ENCODE results near the gene GNAQ.
A peak's percentile ranks its signal among the peaks of the same experiment; 100 is the strongest.

GNAQ gene

GRCh38 chr9:77833561-77834429 lies 197.8 kb downstream of the GNAQ start:
- no peak for DNase-seq

- DNase-seq = no peak
Observed at GRCh38 chr9:77832639-77833038, 199.0 kb downstream of the GNAQ start.

DNA sequence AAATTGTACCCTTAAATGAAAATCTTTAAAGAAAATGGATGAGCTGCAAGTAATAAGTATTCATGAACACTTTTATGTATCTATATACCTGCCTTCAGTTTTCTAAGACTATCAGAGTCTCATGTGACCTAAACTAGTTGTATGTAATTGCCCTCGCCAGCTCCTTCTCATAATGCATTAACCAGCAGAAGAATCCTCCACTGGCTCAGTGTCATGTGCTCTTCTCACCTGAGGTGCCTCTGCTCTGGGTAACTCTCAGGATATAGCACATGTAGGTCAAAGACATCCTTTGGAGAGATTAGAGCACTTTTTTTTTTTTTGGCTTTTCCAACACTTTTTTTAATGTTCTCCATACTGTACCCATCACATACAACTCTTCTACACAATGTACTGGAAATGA lies 199.8 kb downstream of the GNAQ start:
- DNase-seq = no peak

DNA sequence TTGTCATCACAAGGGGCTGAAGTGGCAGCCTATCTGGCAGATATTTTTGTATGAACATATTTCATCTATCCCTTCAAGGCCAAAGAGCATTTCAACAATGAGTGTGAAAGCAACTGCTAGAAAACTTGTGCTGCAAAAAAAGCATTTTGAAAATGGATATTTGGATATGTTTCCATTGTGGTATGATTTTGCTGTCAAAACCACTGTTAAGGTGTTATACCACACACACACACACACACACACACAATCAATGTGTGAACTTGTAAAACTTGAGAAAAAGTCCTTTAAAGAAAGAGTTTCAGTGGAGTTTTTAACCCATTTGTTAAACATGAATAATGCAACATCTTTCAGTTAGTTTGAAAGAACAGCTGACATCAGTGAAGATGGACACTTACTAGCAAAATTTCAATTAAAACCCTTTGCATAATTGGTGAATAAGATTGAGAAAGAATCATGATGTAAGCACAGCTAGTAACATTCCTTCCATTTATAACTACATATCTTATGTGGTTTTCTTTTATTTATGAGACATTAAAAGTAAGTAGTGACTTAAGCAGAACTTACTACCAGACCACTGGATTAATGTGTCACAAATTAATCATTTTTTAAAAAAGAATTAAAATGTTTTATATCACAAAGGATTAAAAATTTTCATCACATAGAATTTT lies 200.9 kb downstream of the GNAQ start:
- DNase-seq = no peak

- no peak for DNase-seq
Observed at GRCh38 chr9:77829420-77829819, 202.2 kb downstream of the GNAQ start.

GRCh38 chr9:77827104-77827784 lies 204.4 kb downstream of the GNAQ start:
- DNase-seq = no peak

DNA sequence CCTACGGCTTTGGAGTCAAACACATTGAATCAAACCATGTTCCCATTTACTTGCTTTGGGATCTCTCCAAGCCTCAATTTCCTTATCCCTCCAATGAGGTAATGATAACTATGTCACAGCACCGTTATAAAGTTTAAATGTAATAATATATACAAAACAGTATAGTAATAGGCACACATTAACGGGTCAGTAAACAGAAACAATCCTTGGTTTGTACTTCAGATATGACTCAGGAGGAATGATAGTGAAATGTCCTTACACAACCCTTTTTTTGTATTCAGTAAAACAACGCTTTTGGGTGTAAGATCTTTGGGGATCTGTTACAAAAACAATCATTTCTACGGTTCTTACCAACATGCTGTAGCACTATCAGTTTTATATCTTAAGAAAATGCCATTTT lies 205.0 kb downstream of the GNAQ start:
- DNase-seq = no peak

- no peak for DNase-seq
Observed at GRCh38 chr9:77826116-77826515, 205.5 kb downstream of the GNAQ start.

DNA sequence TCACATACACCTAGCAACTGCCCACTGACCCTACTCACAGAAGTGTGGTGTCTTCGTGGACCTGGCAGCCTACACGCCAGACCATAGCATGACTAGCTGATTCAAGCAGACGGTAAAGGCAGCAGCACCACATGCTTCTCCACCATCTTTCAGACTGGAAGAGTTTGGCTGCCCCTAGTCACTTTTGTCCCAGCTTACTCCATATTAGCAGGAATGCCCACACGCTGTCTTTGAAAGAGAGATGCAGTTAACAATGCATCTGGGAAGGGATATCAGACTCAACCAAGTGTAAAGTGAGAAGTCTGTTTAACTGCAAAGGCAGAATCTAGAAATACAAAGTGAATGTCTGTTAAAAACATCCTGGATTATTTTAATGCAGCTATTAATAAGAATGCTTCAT lies 206.2 kb downstream of the GNAQ start:
- DNase-seq = no peak

GRCh38 chr9:77820293-77820954 lies 211.2 kb downstream of the GNAQ start:
- no peak for DNase-seq

DNA sequence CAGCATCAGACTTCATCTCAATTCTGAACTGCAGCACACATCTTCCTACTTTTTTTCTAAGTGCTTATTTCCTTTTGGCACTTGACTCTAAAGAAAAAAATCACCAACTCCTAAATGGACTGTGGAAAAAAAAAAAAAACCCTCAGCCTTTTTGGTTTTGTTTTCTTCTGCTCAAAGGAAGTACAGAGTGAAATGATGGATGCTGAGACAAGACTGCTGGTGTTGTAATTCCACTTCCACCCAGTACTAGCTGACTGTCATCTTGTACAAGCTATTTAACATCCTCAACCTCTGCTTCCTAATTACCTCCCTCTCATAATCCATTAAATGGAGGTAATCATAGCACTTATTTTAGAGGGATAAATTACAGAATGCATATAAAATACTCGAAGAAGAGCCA lies 212.0 kb downstream of the GNAQ start:
- no peak for DNase-seq

GRCh38 chr9:77817590-77818311 lies 213.9 kb downstream of the GNAQ start:
- no peak for DNase-seq

DNA sequence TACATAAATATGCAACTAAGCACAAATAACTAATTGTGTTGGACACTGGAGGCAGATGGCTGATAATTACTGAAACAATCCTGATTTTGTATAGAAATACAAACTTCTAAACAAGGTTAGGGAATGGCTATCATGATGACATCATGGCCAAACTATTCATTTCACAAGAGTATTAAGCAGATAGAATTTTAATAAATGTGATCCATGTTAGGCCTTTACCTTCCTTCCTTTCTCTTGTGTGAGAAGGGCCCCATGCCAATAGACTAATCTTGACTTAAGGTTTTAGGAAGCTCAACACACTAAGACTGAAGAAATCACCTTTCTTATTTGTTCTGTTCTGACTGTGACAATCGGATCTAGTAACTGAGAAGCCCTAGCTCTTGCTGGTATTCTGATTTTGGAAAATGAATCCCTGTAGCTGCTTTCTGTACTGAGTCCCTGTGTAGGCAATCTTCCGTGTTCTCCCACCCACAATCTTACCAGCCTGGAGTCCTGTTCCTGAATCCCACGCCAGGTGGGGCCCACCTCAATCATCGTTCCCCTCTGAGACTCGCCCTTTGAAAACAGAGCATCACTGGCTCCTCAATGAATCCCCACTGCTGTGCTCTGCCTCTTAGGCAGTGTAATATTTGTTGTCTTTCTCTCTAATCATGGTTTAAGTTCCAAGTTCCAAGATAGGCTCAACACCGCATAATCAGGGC lies 214.8 kb downstream of the GNAQ start:
- DNase-seq = no peak

DNA sequence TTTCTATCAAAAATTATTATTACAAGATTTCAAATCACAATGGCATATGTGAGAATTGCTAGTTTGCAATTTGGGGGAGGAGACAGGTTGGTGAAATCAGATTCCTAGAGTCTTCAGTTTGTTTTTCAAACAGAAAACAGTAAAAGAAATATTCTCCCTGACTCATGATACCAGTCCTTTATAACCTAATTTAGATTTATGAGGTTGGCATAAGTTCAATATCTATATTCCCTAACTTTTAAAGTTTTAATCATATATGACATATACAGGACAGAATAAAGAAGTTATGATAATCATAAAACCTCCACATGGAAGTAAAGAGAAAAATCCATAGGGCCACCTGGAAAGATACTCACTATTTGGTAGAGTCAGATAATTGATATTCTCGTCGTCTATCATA lies 216.4 kb downstream of the GNAQ start:
- DNase-seq = no peak

DNA sequence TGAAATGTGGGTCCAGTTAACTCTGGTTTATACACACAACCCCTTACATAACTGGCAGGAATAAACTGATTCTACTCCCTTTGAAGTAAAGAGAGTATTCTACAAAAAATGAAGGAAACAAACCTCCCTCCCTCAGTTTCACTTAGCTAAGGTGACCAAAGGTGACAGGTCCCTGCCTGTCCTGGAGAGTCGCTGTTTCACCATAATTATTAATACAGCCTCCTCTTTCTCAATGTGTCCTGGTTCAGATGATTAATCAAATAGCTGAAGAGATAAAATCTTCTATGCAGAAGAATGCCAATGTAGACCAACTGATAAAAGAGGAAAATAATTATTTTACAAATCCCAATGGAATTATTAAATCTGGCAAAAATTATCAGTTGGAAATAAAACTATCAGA lies 219.8 kb downstream of the GNAQ start:
- no peak for DNase-seq

- no peak for DNase-seq
Observed at GRCh38 chr9:77810637-77811119, 220.9 kb downstream of the GNAQ start.

DNA sequence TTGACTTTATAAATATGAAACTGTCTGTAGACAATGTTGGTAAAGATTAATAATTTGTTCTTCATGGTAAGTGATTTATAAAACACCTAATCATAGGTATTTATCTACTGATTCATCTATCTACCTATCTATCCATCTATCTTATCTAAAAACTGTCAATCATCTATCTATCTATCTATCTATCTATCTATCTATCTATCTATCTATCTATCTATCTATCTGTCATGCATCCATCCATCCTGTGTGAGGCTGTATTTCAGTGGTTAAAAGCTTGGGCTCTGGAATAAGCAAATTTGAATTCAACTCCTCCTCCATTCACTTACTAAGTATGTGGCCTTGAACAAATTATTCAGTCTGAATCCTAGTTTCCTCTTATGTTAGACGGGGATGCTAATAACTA lies 221.6 kb downstream of the GNAQ start:
- no peak for DNase-seq

DNA sequence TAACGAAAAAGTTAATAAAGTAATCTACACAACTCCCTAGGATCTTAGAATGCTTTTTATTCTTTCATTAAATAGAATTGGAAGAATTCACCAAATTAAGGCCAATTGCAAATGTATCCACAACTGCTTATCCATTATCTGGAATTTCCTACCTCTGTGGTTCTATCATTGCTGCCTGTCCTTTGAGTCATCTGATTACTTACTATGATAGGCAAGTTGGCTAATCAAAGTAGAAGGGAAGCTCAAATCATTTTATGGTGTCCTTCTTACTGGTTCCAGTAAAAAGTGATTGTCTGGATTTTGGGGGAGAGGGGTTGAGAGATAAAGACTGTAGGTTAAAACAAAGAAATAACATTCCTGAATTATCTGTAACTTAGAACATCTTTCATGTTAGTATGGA lies 222.1 kb downstream of the GNAQ start:
- DNase-seq = no peak

GRCh38 chr9:77808751-77809081 lies 222.9 kb downstream of the GNAQ start:
- DNase-seq = no peak

- DNase-seq = peak; percentile 4
Observed at GRCh38 chr9:77807846-77808750, 223.5 kb downstream of the GNAQ start.

- DNase-seq = no peak
Observed at GRCh38 chr9:77807281-77807683, 224.3 kb downstream of the GNAQ start.
